Vagina (tissue), 2 donors: ENCODE results near the gene ORAI1.
"Not testable (repeated sequence)": the region's sequence is repeated elsewhere in the genome, so short reads cannot be mapped to it uniquely, and the experiment has no call there.

Source experiments
- CTCF ChIP-seq, 3 experiments: fragments of 450-650 bp in 2 of 3; fragments of 200-600 bp in 1 of 3; sonication (generic) in 1 of 3; IDR thresholded peaks; one replicate each; pipeline ENCODE4 v1.5.1; 2017 to 2019; ENCODE audit warnings: antibody characterized with exemption in 3 of 3, mild to moderate bottlenecking in 2 of 3, moderate library complexity in 2 of 3
- POLR2A ChIP-seq, 2 donors: fragments of 450-650 bp; IDR thresholded peaks; one replicate each; pipeline ENCODE4 v1.6.1; 2017; ENCODE audit warnings: antibody characterized with exemption in 2 of 2, mild to moderate bottlenecking in 2 of 2, moderate library complexity in 2 of 2
- POLR2AphosphoS5 ChIP-seq, 2 donors: sonication (generic); formaldehyde crosslinking; IDR thresholded peaks; one replicate each; pipeline ENCODE4 v1.9.0; 2017; ENCODE audit warnings: antibody characterized with exemption in 2 of 2, mild to moderate bottlenecking in 2 of 2, low read depth in 1 of 2; ENCODE audit not compliant: insufficient read depth in 1 of 2

- not testable (repeated sequence) for TF ChIP-seq CTCF (IDR thresholded peaks at IDR 0.05); POLR2A (IDR thresholded peaks at IDR 0.05); POLR2AphosphoS5 (IDR thresholded peaks at IDR 0.05; ENCODE audit: insufficient read depth in 1 of 2, low read depth in 1 of 2)
Observed at GRCh38 chr12:121666829-121667228, 40.5 kb downstream of the ORAI1 start.
